Kidney tubule cell (primary cell): ENCODE data around the gene FAM25G.
"Not testable (repeated sequence)": the region's sequence is repeated elsewhere in the genome, so short reads cannot be mapped to it uniquely, and the experiment has no call there.

Source experiments
- DNase-seq: peaks from one replicate; pipeline ENCODE4 v3.0.0-alpha.2; 2018; ENCODE audit warnings: low spot score

FAM25G gene

GRCh38 chr10:47465216-47465917, 26.1 kb downstream of the FAM25G start:
- DNase-seq: not testable (repeated sequence)

GRCh38 chr10:47462577-47463358, 28.7 kb downstream of the FAM25G start:
- not testable (repeated sequence) for DNase-seq

GRCh38 chr10:47461261-47461687, 30.2 kb downstream of the FAM25G start:
- DNase-seq: peak; percentile 67

- peak; percentile 75 for DNase-seq
These were observed 32.9 kb downstream of the FAM25G start for GRCh38 chr10:47458466-47459154.

- DNase-seq: no peak
These were observed 33.7 kb downstream of the FAM25G start for GRCh38 chr10:47457826-47458225.

- no peak for DNase-seq
These were observed 34.0 kb downstream of the FAM25G start for GRCh38 chr10:47457528-47457820.

- peak; percentile 23 for DNase-seq
These were observed 34.5 kb downstream of the FAM25G start for GRCh38 chr10:47456794-47457527.

- DNase-seq: no peak
These were observed 35.3 kb downstream of the FAM25G start for GRCh38 chr10:47456079-47456785.

GRCh38 chr10:47455350-47456078, 36.0 kb downstream of the FAM25G start:
- DNase-seq: not testable (repeated sequence)

GRCh38 chr10:47454780-47455058, 36.8 kb downstream of the FAM25G start:
- no peak for DNase-seq

GRCh38 chr10:47454008-47454779, 37.3 kb downstream of the FAM25G start:
- no peak for DNase-seq

GRCh38 chr10:47453141-47454007, 38.1 kb downstream of the FAM25G start:
- DNase-seq: no peak

- DNase-seq: no peak
These were observed 38.9 kb downstream of the FAM25G start for GRCh38 chr10:47452495-47453140.

GRCh38 chr10:47451998-47452494, 39.5 kb downstream of the FAM25G start:
- DNase-seq: no peak

GRCh38 chr10:47451273-47451997, 40.1 kb downstream of the FAM25G start:
- DNase-seq: no peak

- no peak for DNase-seq
These were observed 41.1 kb downstream of the FAM25G start for GRCh38 chr10:47450442-47450841.

- DNase-seq: peak; percentile 54
These were observed 41.5 kb downstream of the FAM25G start for GRCh38 chr10:47449979-47450378.
